HepG2 (cell line): ENCODE results near the gene USB1. TPM values are rescaled to one million over a fixed set of nuclear protein-coding genes. Genes with fewer than 3 reads are reported as not detected.
A peak's percentile ranks its signal among the peaks of the same experiment; 100 is the strongest.

Experiments
- ATAC-seq: fragments of 200-7000 bp; cut with Tn5 transposase; 3 replicates; pipeline ENCODE4 v1.9.1; 2020; ENCODE audit warnings: mild to moderate bottlenecking, moderate library complexity
- BruUV-seq: library from RNA; stranded (reverse); fragments of 400-500 nt; replicated peaks from 2 replicates; lab custom pipeline; 2021; lab: Mats Ljungman, UMichigan
- CTCF ChIA-PET: fragments of 300-600 bp; formaldehyde crosslinking; extraction: SDS; loops from one replicate; lab custom pipeline; 2021; ENCODE audit warnings: low total read pairs, inconsistent platforms, low intra/inter-chr PET ratio; lab: Yijun Ruan, JAX
- POLR2A ChIA-PET: fragments of 350-600 bp; sonication (Branson Sonifier 250); formaldehyde crosslinking; loops from one replicate; lab custom pipeline; 2020; ENCODE audit warnings: antibody characterized with exemption, inconsistent platforms; lab: Yijun Ruan, JAX
- DNase-seq: peaks from one replicate; pipeline ENCODE4 v3.0.0-alpha.2; 2015; ENCODE audit warnings: low spot score
- FAIRE-seq: peaks from 3 replicates; lab custom pipeline; 2011; peaks lifted over from hg19 to GRCh38; lab: Jason Lieb, UNC
- H2AFZ ChIP-seq: one replicate; pipeline ENCODE4 v1.6.1; 2011; ENCODE audit warnings: low read length, inconsistent platforms
- H3K27ac ChIP-seq: fragments of 300-600 bp; 3 replicates; pipeline ENCODE4 v1.8.0; 2011; ENCODE audit warnings: mixed run types, mild to moderate bottlenecking, mixed read lengths, low read length, inconsistent platforms; ENCODE audit not compliant: insufficient read depth; ENCODE audit errors: extremely low read length
- H3K27me3 ChIP-seq, 2 experiments: fragments of 200-600 bp in 1 of 2; 2 replicates in 1 of 2; 3 replicates in 1 of 2; pipeline versions ENCODE4 v1.6.0 to v1.8.0; 2011; ENCODE audit warnings: low read length in 2 of 2, mild to moderate bottlenecking in 2 of 2, moderate library complexity in 2 of 2, inconsistent platforms in 1 of 2; ENCODE audit not compliant: insufficient read depth in 2 of 2, control insufficient read depth in 1 of 2
- H3K36me3 ChIP-seq, 2 experiments: fragments of 200-600 bp in 1 of 2; replicated peaks in 1 of 2; 2 replicates in 1 of 2; 3 replicates in 1 of 2; pipeline versions ENCODE4 v1.5.1 to v1.8.0; 2011; ENCODE audit warnings: low read length in 2 of 2, inconsistent platforms in 1 of 2; ENCODE audit not compliant: insufficient read depth in 2 of 2, control insufficient read depth in 1 of 2
- H3K4me1 ChIP-seq: 2 replicates; pipeline ENCODE4 v1.5.1; 2012; ENCODE audit warnings: low read length, inconsistent platforms; ENCODE audit not compliant: insufficient read depth
- H3K4me2 ChIP-seq: 2 replicates; pipeline ENCODE4 v1.6.0; 2011; ENCODE audit warnings: low read depth, low read length, inconsistent platforms
- H3K4me3 ChIP-seq, 3 experiments: fragments of 200-600 bp in 1 of 3; sonication (generic), shearing (Covaris generic) in 1 of 3; replicated peaks in 1 of 3; 2 replicates each; pipeline ENCODE4 v1.5.1; 2011 to 2016; ENCODE audit warnings: low read length in 3 of 3, inconsistent platforms in 2 of 3, low read depth in 2 of 3, mild to moderate bottlenecking in 2 of 3, control low read depth in 1 of 3, mixed read lengths in 1 of 3; ENCODE audit not compliant: insufficient read depth in 1 of 3
- H3K79me2 ChIP-seq: one replicate; pipeline ENCODE4 v1.6.1; 2011; ENCODE audit warnings: low read length, inconsistent platforms; ENCODE audit not compliant: insufficient read depth
- H3K9ac ChIP-seq: 2 replicates; pipeline ENCODE4 v1.6.0; 2011; ENCODE audit warnings: mild to moderate bottlenecking, low read depth, low read length, inconsistent platforms; ENCODE audit not compliant: insufficient read depth
- H3K9me3 ChIP-seq: 2 replicates; pipeline ENCODE4 v1.5.1; 2012; ENCODE audit warnings: mild to moderate bottlenecking, low read length
- H4K20me1 ChIP-seq: 2 replicates; pipeline ENCODE4 v1.6.0; 2011; ENCODE audit warnings: inconsistent platforms, mild to moderate bottlenecking, low read length, moderate library complexity; ENCODE audit not compliant: insufficient read depth
- AGO2 ChIP-seq: fragments of 200-400 bp; formaldehyde crosslinking; optimal IDR thresholded peaks from 2 replicates; pipeline ENCODE3; 2017; ENCODE audit warnings: mild to moderate bottlenecking, low read depth, low read length, moderate library complexity
- BORCS8-MEF2B ChIP-seq: sonication (generic); formaldehyde crosslinking; IDR thresholded peaks from 2 replicates; pipeline ENCODE4 v1.8.0; 2022; ENCODE audit warnings: mild to moderate bottlenecking, missing genetic modification reagents
- POLR2A ChIP-seq, 2 experiments: IDR thresholded peaks; 2 replicates each; pipeline ENCODE4 v1.6.1; 2011; ENCODE audit warnings: low read depth in 2 of 2, low read length in 2 of 2, mild to moderate bottlenecking in 1 of 2, moderate library complexity in 1 of 2; ENCODE audit not compliant: insufficient read depth in 1 of 2
- POLR2AphosphoS5 ChIP-seq: IDR thresholded peaks from 2 replicates; pipeline ENCODE4 v1.6.1; 2012; ENCODE audit warnings: low read depth, low read length
- RBM22 ChIP-seq: fragments of 200-400 bp; formaldehyde crosslinking; optimal IDR thresholded peaks from 2 replicates; pipeline ENCODE3; 2017; ENCODE audit warnings: mild to moderate bottlenecking, low read length, moderate library complexity
- ZNF501 ChIP-seq: sonication (generic); formaldehyde crosslinking; IDR thresholded peaks from 2 replicates; pipeline ENCODE4 v1.5.1; 2020; ENCODE audit warnings: mild to moderate bottlenecking, moderate library complexity, missing genetic modification reagents
- WGBS: methylation state at CpG from one replicate; pipeline ENCODE4 v1.1.6; 2017; ENCODE audit warnings: low lambda C conversion rate; 5-methylcytosine and 5-hydroxymethylcytosine counted together
- in situ Hi-C: cut with HindIII; loops from 2 replicates; pipeline ENCODE4 v1.10.0; 2017; ENCODE audit warnings: low pct_unique_long_range_greater_than_20kb; ENCODE audit not compliant: extremely low pct_ligation_motif_present
- intact Hi-C: fragments of 100-400 bp; cut with micrococcal nuclease; formaldehyde crosslinking; loops from one replicate; pipeline ENCODE4 v1.10.0; 2022; ENCODE audit not compliant: unreplicated experiment
- polyA plus RNA-seq, 8 experiments: library from polyadenylated mRNA; depleted of rRNA in 3 of 8; stranded (reverse) in 7 of 8; unstranded in 1 of 8; fragments of >200 nt; fragmentation: Illumina TruSeq in 4 of 8; extraction: Trizol in 4 of 8; gene quantifications; 2 replicates each; pipeline versions ENCODE4 v1.2.1 to v1.2.3, GENCODE V29; 2011 to 2016; ENCODE audit warnings: low read depth in 4 of 8, missing spikeins in 1 of 8, mixed read lengths in 1 of 8; ENCODE audit not compliant: insufficient read depth in 1 of 8
- total RNA-seq, 5 experiments: library from RNA; depleted of rRNA; stranded (reverse); fragments of >200 nt; fragmentation: Illumina TruSeq; extraction: Trizol; gene quantifications; 2 replicates each; pipeline ENCODE4 v1.2.3, GENCODE V29; 2016; ENCODE audit warnings: low read depth in 1 of 5
- TF ChIP-seq, protein P1 (sequence below): sonication (generic); formaldehyde crosslinking; IDR thresholded peaks from 2 replicates; pipeline ENCODE4 v1.5.0; 2020; ENCODE audit warnings: mild to moderate bottlenecking, low read depth, missing genetic modification reagents, borderline replicate concordance
- TF ChIP-seq, protein P2 (sequence below): sonication (generic); formaldehyde crosslinking; IDR thresholded peaks from 2 replicates; pipeline ENCODE4 v1.4.0; 2020; ENCODE audit warnings: missing genetic modification reagents

The USB1 gene
- total and polyA plus RNA-seq, 2 of the 13 experiments (the other 11 are each of a cell fraction or from before 2014, with no cell fraction given), result 16.7 to 65.4 TPM

DNA sequence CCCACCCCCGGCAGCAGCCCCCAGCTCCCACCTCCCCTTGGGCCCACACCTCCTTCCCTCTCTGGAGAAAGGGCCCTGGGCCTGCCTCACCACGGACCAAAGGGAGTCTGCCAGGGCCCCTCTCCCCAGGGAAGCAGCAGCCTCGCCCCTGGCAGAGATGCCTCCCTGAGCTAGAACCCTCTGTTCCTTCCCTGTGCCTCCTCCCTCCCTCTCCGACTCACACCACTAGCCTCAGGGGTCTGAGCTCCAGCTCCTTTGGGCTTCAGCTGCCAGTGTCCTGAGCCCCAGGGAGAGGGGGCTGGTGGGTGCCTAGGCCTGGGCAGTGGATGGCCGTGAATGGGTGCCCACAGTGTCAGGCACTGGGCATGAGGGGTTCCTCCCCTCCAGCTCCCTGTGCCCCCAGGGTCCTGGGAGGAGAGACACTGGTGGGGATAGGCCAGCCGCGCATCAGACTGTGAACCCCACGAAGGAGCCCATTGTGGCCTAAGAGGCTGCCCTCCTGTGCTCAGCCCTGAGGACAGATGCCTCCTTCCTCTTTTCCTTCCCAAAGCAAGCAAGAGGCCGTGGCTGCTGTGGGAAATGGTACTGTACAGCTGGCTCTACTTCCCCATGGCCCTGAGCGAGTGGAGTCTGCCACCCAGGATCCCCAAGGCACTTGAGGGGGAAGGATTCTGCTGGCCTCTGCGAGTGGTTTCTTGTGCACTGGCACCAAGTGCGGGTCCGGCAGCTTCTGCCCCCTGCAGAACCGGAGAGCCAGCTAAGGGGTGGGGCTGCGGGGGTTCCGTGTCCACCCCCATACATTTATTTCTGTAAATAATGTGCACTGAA lies 45.1 kb downstream of the USB1 start:
- ATAC-seq, result peak; percentile 2; the same call in 1 of the 3 replicates
- no peak for FAIRE-seq
- intact Hi-C loops, result no loop called here
- Histone ChIP-seq H3K4me3 (no peak overlapping the region), H3K9ac (no peak overlapping the region), H3K4me2 (no peak overlapping the region), H3K79me2 (no peaks in the 10 kb centered on the region), H2AFZ (no peak overlapping the region), H3K4me1 (peaks cover 15% of the 10 kb centered on the region), H4K20me1 (no peaks in the 10 kb centered on the region), H3K9me3 (no peaks in the 10 kb centered on the region), H3K27me3 (peaks cover 3 to 13% of the 10 kb centered on the region in 2 experiments; a peak in 2 of 5 replicates), H3K36me3 (peaks cover 25 to 31% of the 10 kb centered on the region in 2 experiments), H3K27ac (no peak overlapping the region)
- BruUV-seq, result no TSS peak
- CTCF ChIA-PET, result no interaction called here
- no peak for DNase-seq
- in situ Hi-C loops, result no loop called here
- WGBS, result 87% methylated on average over 13 of the region's 16 CpGs
- TF ChIP-seq, protein P1, sequence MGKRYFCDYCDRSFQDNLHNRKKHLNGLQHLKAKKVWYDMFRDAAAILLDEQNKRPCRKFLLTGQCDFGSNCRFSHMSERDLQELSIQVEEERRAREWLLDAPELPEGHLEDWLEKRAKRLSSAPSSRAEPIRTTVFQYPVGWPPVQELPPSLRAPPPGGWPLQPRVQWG (CRISPR knock-in tag), result no peak
- TF ChIP-seq, protein P2, sequence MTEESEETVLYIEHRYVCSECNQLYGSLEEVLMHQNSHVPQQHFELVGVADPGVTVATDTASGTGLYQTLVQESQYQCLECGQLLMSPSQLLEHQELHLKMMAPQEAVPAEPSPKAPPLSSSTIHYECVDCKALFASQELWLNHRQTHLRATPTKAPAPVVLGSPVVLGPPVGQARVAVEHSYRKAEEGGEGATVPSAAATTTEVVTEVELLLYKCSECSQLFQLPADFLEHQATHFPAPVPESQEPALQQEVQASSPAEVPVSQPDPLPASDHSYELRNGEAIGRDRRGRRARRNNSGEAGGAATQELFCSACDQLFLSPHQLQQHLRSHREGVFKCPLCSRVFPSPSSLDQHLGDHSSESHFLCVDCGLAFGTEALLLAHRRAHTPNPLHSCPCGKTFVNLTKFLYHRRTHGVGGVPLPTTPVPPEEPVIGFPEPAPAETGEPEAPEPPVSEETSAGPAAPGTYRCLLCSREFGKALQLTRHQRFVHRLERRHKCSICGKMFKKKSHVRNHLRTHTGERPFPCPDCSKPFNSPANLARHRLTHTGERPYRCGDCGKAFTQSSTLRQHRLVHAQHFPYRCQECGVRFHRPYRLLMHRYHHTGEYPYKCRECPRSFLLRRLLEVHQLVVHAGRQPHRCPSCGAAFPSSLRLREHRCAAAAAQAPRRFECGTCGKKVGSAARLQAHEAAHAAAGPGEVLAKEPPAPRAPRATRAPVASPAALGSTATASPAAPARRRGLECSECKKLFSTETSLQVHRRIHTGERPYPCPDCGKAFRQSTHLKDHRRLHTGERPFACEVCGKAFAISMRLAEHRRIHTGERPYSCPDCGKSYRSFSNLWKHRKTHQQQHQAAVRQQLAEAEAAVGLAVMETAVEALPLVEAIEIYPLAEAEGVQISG (CRISPR knock-in tag), result no peak
- peak; percentile 64 for TF ChIP-seq RBM22
- TF ChIP-seq ZNF501 (CRISPR knock-in tag), result peak; percentile 47; the same call in 1 of the 2 replicates
- 0 out of 4 replicates have a peak, but pooled peaks of 1 of the 2 experiments have one; percentile 5 for TF ChIP-seq POLR2A (IDR thresholded peaks at IDR 0.05; ENCODE audit: insufficient read depth in 1 of 2, low read depth in 2 of 2, low read length in 2 of 2)
- TF ChIP-seq AGO2, result peak; percentile 91
- 0 out of 2 replicates have a peak, but pooled peaks have one; percentile 24 for TF ChIP-seq POLR2AphosphoS5
- TF ChIP-seq BORCS8-MEF2B, result 0 out of 2 replicates have a peak, but pooled peaks have one; percentile 27
- POLR2A ChIA-PET, result no interaction called here
